Pulmonary artery endothelial cell (primary cell): Measurements from ENCODE around the gene TMEM86B. TPM values are rescaled to one million over a fixed set of nuclear protein-coding genes. Genes with fewer than 3 reads are reported as not detected.
A peak's percentile ranks its signal among the peaks of the same experiment; 100 is the strongest.

Experiments
- DNase-seq: peaks from one replicate; pipeline ENCODE4 v3.0.0-alpha.2; 2011; ENCODE audit warnings: low read depth, low spot score
- total RNA-seq: library from RNA; depleted of rRNA; stranded (reverse); fragments of >200 nt; gene quantifications from 2 replicates; pipeline ENCODE4 v1.2.3, GENCODE V29; 2014

Gene TMEM86B, protein sequence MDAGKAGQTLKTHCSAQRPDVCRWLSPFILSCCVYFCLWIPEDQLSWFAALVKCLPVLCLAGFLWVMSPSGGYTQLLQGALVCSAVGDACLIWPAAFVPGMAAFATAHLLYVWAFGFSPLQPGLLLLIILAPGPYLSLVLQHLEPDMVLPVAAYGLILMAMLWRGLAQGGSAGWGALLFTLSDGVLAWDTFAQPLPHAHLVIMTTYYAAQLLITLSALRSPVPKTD
- total RNA-seq, result 0.73 and 1.1 TPM in 2 replicates

DNA sequence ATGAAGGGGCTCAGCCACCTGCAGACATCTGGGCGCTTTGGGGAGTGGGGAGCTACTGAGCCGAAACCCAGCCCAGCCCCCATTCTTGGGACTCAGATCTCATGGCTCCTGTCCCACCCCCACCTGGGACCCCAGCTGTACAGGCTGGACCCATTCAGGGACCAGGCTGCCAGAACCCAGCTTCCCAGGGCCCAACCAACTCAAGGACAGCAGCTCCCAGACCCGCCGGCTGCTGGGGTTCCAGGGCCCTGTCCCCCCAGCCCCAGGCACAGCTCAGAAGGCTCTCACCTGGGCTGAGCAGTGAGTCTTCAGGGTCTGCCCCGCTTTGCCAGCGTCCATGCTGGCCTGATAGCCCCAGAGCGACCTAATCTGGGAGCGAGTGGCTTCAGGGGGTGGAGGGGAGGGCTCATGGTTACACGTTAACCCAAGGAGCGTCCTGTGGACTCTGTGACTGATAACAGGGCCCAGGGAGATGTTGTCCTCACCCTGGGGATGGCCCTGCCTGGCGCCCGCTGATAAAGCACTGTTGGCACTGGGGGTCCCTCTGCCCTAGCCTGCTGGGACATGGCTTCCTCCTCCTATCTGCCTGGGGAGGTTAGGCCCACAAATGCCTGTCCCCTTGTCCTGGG lies at the start of gene TMEM86B:
Gene TMEM86B, minus strand, starts transcription at position 361 of the 629 bp plus-strand sequence. Its CDS starts 22 bp downstream, at position 339.
- DNase-seq, result no peak

GRCh38 chr19:55277494-55277893 lies 48.9 kb upstream of the TMEM86B start:
- no peak for DNase-seq

DNA sequence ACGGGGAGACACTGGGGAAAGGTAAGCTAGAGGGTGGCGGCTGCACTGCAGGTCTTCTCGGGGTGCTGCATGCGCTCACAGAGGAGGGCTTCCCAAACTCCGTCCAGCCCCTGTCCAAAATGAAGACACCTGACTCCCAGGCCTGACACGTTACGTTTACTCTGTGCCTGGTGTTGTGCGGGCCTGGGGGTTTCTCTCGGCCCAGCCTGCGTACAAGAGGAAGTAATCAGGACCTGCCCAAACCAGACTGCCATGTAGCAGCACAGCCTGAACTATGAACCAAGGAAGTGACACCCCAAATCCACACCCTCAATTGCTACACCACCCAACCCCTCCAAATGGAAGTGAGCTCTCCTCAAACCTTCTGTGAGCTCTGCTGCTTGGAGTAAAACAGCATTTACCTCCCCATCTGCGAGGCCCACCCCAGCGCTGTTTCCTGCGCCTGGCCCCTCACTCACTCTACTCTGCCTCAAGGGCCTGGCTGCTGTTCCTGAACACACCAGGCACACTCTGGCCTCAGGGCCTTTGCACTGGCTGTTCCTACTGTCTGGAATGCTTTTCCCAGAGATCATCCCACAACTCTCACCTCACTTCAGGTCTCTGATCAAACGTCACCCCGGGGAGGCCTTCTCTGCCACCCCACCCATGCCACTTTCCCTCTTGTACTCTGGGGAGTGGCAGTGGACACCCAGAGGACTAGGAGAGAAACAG lies 48.3 kb upstream of the TMEM86B start:
- DNase-seq, result no peak

DNA sequence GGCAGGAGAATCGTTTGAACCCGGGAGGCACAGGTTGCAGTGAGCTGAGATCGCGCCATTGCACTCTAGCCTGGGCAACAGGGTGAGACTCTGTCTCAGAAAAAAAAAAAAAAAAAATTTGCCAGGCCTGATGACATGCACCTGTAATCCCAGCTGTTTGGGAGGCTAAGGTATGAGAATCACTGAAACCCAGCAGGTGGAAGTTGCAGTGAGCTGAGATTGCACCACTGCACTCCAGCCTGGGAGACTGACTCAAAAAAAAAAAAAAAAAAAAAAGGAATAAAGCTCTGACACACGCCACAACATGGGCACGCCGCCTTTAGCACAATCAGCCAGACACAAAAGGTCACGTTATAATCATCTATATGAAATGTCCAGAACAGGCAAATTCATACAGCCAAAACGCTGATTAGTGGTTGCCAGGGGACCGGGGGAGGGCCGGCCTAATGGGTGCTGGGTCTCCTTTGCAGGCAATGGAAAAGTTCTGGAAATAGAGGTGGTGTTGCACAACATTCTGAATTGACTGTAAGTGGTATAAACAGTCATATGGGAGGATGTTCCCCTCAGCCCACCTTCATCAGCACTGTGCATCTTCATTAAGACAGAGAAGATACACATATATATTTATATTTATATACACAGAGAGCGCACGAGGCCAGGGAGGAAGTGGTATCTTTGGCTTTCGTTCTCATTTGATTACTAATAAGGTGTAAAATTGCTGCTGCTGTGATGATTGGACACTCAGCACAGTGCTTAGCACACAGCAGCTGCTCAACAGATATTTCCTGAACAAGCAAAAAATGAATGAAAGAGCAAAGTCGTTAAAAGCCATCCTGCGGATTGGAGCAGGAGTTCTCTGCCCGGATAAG lies 47.5 kb upstream of the TMEM86B start:
- DNase-seq, result no peak

GRCh38 chr19:55273978-55274707 lies 45.6 kb upstream of the TMEM86B start:
- no peak for DNase-seq

- DNase-seq, result no peak
Observed at GRCh38 chr19:55272142-55272541, 43.6 kb upstream of the TMEM86B start.

- DNase-seq, result no peak
Observed at GRCh38 chr19:55270172-55270942, 41.8 kb upstream of the TMEM86B start.

- no peak for DNase-seq
Observed at GRCh38 chr19:55269299-55269698, 40.7 kb upstream of the TMEM86B start.

DNA sequence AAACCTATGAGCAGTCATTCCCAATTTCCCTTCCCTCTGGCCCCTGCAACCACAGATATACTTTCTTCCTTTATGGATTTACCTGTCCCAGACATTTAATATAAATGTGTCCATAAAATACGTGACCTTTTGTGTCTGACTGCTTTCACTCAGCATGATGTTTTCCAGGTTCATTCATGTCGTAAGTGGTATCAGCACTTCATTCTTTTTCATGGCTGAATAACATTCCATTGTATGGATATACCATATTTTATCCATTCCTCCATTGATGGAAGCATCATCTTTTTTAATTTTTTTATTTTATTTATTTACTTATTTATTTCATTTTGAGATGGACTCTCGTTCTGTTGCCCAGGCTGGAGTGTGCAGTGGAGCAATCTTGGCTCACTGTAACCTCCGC lies 38.3 kb upstream of the TMEM86B start:
- DNase-seq, result no peak

DNA sequence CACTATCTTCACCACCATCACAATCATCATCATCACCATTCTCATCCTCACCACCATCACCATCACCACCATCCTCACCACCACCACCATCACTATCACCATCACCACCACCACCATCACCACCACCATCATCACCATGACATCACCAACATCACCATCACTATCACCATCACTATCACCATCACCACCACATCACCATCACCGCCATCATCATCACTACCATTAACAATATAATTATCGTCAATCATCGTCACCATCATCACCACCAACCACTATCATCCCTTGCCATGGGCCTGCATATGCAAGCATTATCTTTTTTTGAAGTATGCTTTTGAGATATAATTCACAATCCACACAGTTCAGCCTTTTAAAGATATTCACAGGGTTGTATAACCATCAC lies 37.8 kb upstream of the TMEM86B start:
- no peak for DNase-seq

DNA sequence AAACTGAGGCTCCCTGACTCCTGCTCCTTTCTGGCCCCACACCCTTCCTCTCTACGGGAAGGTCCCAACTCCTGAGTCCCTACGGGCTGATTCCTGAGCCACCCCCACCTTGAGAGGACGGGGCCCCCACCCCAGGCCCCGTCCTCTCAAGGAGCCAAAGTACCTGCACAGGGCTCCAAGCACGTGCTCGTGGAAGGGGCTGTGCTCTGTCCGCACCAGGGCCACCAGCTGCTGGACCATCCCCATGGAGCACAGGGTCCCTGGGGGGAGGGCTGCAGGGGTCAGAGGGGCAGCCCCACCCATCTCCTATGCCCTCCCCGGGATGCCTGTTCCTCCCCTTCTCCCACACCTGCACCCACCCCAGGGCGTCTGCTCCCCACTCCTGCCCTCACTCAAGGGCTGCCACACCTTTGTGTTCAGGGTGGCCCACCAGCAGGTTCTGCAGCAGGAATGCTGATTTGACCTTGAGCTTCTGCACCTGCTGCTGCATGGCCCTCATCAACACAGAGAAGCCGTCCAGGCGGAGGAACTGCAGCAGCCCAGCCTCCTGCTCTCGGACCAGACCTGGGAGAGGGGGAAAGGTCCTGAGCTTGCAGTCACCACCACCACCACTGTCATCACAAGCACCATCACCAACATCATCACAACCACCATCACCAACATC lies 37.3 kb upstream of the TMEM86B start:
- no peak for DNase-seq

DNA sequence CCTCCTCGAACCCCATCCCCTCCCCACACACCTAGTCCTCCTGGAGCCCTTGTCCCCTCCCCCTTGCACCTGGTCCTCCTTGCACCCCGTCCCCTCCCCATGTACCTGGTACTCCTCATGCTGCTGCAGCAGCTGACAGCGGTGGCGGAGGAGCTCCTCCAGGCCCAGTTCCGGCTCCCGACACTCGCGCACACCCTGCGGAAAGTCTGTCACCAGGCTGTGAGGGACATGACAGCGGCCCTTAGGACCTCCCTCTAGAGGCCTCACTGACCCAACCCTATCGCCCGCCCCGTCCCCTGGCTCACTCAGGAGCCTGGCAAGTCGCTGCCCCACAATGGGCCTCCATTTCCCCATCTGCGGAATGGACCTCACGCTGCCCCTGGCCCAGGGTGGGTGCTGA lies 36.6 kb upstream of the TMEM86B start:
- no peak for DNase-seq

DNA sequence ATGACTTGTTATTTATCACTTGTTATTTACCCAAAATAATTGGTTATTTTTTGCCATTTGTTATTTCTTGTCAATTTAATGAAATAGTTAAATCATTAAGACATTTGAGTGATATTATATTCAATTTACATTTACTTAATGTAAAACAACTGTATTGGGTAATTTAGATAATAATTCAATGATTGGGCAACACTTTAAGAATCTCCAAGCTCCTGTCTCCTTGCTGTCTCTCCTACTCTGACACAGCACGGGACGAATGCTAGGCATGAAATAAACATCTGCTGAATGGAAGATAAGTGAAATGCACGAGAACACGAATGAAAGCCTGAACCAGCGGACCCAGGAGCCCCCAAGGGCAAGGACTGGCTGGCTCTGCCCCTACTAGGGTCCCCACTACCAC lies 36.0 kb upstream of the TMEM86B start:
- DNase-seq, result no peak

DNA sequence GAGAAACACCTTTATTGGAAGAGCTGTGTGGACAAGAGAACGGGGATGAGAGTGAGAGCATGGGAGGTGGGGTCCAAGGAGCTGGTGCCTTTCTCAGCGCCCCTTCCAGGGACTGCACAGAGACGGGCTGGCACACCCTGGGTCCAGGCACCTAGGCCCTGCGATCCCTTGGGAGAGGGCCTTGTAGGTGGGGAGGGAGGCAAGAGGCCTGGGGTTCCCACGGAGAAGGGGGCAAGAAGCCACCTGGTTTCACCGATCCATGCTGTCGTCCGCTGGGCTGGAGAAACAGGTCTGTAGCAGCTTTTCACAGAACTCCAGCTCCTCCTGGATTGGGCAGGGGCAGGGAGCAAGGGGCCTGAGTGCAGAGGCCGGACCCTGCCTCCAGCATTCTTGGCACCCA lies 33.8 kb upstream of the TMEM86B start:
- DNase-seq, result no peak

GRCh38 chr19:55261671-55262126 lies 33.1 kb upstream of the TMEM86B start:
- no peak for DNase-seq

DNA sequence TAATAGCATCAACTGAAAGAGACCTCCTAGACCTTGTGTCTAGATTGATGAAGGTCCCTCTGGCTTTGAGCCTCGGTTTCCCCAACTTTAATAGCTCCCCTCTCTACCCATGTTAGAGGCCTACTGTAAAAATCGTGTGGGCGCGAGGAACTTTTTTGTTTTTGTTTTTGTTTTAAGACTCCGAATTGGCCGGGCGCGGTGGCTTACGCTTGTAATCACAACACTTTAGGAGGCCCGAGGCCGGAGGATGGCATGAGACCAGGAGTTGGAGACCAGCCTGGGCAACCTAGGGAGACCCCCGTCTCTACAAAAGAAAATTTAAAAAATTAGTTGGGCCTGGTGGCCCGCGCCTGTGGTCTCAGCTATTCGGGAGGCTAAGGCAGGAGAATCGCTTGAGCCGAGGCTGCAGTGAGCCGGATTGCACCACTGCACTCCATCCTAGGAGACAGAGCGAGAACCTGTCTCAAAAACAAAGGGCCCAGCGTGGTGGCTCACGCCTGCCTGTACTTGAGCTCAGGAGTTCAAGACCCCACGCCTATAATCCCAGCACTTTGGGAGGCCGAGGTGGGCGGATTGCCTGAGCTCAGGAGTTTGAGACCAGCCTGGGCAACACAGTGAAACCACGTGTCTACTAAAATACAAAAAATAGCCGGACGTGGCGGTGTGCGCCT lies 31.1 kb upstream of the TMEM86B start:
- no peak for DNase-seq

GRCh38 chr19:55258828-55259539 lies 30.4 kb upstream of the TMEM86B start, which contains the start of gene PPP6R1:
Gene PPP6R1, minus strand, starts transcription at chr19:55259017. Its CDS starts 11,914 bp downstream, at chr19:55247103.
- DNase-seq, result peak; percentile 99

DNA sequence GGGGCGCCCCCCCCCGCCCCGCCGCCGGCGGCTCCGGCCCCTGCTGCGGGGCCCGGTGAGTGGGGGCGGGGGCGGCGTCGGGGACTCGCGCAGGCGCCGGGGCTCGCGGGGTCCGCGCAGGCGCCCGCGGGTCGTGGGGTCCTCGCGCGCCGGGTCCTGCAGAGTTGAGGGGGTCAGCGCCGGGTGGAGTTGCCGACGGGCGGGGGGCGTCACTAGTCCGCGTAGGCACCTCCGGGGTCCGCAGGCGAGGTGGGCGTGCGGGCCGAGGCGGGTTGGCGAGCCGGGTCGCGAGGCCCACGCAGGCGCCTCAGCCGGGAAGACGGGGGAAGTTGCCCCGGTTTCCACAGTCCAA lies 29.9 kb upstream of the TMEM86B start:
- DNase-seq, result no peak
